NCI-H510A (cell line): ENCODE data around the gene PRSS50.
"Not testable (repeated sequence)": the region's sequence is repeated elsewhere in the genome, so short reads cannot be mapped to it uniquely, and the experiment has no call there.

Experiments used
- DNase-seq: peaks from one replicate; lab custom pipeline; 2025; lab: John Stamatoyannopoulos, UW

The PRSS50 gene

DNA sequence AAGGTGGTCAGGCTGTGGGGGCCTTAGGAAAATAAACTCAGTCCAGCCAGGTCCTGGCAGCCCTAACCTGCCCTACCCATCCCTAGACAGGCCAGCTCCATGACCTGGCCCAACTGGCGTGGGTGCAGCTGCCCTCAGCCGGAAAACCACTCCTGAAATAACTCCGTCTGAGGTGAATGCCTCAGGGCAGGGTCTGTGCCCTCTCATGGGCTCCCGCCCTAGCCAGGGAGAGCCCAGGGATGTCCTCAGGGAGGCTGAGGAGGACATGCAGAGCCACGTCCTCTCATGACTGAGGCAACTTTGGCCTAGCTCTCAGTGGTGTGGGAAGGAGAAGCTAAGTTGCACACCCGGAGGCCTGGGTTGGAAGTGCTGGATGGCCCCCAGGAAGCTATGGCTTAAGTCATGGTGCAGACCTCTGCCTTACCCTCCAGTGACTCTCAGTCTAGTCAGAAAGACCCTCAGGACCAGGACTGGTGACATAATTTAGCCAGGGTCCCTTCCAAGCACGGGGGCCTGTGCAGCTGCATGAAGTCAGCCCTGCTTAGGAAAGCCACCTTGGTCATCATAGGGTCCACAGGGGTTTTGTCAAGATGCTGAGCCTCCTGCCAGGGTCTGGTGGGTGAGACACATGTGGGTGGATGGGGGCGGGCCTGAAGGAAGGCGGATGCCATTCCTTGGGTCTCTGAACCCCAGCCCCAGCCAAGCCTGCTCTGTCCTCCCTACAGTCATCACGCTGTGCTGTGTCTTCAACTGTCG, 9.1 kb downstream of the PRSS50 start:
- no peak for DNase-seq

- no peak for DNase-seq
These were observed 10.1 kb downstream of the PRSS50 start for GRCh38 chr3:46707601-46708011.

DNA sequence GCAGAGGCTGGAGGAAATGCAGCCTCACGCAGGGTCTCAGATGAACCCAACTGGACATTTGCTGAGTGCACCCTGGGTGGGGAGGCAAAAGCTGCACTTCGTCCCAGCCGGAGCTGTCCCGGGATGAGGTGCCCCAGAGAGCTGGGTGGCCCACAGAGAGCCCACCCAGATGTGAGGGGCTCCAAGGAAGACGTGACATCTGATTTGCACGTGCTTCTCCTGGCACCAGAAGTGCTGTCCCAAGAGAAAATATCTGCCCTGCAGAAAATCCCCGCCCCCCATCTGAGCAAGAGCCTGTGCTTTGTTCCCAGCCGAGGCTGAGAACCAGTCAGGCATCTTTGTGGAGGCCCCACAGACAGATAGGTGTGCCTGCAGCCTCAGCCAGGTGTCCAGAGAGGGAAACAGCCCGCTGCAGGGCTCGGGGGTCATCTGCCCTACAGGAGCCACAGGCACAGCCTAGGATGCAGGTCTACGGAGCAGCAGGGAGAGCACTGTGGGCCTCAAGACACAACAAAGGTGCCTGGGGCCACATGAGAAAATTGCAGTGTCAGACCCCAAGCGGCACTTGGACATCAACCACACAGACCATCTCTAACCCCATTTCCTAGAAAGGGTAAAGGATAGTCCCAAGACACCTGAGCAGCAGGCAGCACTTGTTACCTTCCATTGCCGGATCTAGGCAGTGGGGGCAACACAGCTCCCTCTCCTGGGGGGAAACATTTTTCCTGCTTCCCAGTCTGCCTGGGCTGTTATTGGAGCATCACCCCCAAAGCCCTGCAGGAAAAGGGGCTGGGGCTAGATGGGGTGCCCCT, 10.7 kb downstream of the PRSS50 start:
- no peak for DNase-seq

GRCh38 chr3:46705751-46706552, 11.7 kb downstream of the PRSS50 start:
- no peak for DNase-seq

- peak; percentile 32 for DNase-seq
These were observed 12.6 kb downstream of the PRSS50 start for GRCh38 chr3:46705022-46705530.

DNA sequence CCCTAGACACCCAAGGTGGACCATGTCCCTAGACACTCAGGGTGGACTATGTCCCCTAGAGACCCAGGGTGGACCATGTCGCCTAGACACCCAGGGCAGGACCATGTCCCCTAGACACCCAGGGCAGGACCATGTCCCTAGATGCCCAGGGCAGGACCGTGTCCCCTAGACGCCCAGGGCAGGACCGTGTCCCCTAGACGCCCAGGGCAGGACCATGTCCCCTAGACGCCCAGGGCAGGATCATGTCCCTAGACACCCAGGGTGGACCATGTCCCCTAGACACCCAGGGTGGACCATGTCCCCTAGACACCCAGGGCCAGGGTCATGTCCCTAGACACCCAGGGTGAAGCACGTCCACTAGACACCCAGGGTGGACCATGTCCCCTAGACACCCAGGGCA, 13.3 kb downstream of the PRSS50 start:
- not testable (repeated sequence) for DNase-seq

GRCh38 chr3:46703013-46703520, 14.6 kb downstream of the PRSS50 start:
- no peak for DNase-seq

DNA sequence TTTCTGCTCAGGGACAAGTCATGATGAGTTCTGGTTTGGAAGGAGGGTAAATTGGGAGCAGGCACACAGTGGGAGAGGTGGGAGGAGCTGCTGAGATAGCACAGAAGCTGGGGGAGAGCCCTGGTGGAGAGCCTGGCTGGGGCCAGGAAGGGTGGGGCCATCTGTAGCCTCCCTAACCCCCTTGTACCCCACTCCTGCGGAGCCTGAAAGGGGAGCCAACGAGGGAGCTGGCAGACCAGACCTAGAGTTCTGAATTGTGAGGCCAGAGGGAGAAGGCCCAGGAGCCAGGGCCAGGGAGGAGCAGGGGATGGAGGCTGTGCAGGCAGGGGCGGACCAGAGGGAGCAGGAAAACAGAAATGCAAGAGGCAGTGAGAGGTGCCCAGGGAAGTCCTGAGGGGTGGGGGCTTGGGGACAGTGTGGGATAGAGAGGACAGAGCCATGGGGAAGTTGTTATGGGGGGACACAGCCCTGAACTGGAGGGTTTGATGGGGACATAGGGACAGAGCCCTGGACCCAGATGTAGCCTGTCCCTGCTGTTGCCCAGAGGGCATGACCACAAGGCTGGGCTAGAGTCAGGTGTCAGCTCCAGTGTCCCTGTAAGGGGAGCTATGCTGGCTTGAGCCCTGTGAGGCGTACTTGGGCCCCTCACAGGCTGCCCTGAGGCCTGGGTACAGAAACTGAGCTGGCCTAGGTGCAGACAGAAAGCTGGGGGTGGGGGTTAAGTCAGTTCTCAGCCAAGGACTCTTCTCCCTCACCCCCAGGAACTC, 15.2 kb downstream of the PRSS50 start:
- no peak for DNase-seq

- DNase-seq = no peak
These were observed 16.3 kb downstream of the PRSS50 start, which contains the start of gene TMIE for GRCh38 chr3:46701181-46701939. TSS of gene TMIE (plus strand) at chr3:46701392. CDS start at chr3:46701488, 96 bp downstream.

GRCh38 chr3:46700772-46701171, 16.9 kb downstream of the PRSS50 start:
- DNase-seq = no peak

DNA sequence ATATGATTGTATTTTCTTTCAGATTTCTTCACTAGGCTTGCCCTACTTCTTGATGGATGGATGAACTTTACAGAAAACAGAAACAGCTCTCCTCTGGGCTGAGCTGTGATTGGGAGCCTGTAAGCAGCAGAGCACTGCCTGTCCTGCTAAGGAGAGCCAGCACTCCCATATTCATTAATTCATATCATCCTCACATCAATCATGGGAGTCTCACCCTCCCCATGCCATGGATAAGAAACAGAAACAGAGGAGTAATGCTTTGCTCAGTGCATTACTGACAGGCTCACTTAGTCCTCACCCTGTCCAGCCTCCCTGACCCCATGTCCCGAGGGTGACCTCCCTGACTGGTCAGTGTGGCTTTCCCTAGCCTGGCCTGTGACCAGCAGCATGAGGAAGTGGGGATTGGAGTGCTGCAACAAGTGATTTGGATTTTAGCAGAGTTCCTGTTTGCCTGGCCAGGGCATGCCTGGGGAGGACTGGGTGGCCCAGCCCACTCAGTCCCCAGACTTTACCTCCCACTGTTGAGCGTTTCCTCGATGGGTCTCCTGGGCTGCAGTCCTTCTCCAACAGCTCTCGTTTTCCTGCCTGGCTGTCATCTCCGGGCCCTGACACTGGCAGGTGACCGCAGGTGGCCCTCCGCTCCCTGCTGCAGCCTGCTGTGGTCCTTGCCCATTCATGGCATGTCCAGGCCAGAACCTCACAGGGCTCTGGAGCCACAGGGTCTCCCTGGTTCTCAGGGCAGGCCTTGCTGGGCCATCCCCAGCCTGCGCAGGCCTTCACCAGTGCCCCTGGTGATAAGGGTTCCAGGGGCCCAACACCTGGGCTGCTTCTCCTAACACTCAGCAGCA, 17.8 kb downstream of the PRSS50 start:
- no peak for DNase-seq

- DNase-seq = no peak
These were observed 21.4 kb downstream of the PRSS50 start for GRCh38 chr3:46695962-46696894.

DNA sequence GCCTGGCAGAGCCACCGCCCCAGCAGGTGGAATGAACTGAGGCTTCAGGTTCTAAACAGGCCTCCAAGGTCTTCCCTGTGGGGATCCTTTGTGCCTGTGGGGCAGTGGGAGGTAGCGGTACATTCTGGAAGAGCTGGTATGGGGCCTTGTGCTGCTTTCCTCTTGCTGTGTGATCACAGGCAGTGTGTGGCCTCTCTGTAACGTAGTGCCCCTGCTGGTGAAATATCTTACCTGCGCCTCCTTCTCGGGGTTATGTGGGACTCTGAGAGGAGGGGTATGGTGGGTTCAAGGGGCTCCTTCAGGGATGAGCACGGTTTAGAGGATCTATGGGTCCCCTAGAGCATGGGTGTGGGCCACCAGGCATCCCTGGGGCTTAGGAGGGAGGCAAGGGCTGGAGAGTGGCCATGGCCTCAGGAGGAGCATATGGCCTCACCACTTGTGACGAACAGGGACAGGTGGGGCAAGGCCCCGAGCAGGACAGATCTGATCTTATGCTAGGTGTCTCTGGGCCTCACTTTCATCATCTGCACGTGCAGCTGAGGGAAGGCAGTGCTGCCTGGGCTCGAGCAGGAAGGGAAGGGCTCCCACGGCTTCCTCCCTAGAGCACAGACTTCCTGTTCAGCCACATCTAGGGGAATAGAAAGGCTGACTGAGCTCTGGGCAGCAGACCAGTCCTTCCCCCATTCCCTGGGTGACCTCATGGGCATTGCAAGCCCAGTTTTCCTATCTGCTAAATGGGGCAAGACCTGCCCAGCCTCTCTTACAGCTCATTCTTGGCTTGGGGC, 22.3 kb downstream of the PRSS50 start:
- no peak for DNase-seq

GRCh38 chr3:46694520-46694919, 23.1 kb downstream of the PRSS50 start:
- DNase-seq = no peak

DNA sequence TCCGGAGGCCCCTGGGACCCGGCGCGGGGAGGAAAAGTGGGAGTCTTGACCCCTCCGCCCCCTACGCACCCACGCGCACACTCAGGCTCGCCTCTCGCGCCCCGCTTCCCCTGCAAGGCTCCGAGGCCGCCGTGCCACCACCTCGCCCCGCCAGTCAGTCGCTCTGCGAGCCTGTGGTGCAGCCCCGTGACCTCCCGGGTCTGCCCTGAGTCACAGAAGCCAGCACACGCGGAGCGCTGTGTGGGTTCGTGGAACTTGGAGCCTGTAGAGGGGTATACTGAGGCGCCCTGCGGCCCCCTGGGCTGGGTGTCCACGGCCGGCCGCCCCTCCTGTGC, 23.8 kb downstream of the PRSS50 start:
- DNase-seq = no peak

DNA sequence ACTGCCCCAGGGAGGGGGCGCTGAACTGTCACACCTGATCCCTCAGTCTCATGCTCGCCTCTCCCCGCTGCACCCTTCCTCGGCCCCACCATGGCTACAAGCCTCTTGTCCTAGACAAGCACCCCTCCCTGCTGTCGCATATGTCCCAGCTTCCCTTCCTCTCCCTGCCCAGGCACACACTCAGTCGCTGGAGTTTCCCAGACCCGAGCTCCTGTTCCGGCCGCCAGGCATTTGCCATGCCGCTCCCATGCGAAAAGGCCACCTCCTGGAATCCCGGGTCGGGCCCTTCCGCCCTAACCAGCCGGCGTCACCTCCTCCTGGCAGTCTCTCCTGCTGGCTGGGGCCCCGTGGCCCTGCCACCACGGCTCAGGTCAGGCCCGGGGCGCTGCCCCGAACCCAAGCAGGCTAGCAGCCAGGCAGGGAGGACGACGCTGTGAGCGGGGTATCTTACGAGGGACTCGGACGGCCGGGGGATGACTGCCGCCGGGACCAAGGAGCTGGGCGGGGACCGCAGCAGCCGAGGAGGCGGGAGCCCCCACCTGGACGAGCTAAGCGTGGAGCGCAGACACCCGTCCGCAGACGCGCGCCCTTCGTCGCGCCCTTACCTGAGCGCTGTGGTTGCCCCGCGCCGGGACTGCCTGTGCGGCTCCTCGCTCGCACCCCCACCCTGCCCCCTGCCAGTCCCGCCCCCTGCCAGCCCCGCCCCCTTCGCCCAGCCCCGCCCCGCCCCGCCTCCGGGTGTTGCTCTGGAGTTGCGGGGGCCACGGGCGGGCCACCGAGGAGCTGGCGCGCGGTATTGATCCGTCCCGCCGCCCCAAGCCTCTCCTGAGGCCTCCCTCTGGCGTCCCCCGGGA, 24.4 kb downstream of the PRSS50 start, which contains the start of gene ALS2CL:
ALS2CL (minus strand) TSS at position 642 of the 854 bp plus-strand sequence. CDS start 4,239 bp downstream, outside the sequence.
- no peak for DNase-seq
